Measurements from ENCODE around the gene CPN2. TPM values are rescaled to one million over a fixed set of nuclear protein-coding genes. Genes with fewer than 3 reads are reported as not detected.

Gene CPN2
- total and polyA plus RNA-seq, 2 donors (not counting 1 experiment from before 2014, with no cell fraction given) = not detected

GRCh38 chr3:194397757-194398312 is 46.7 kb upstream of the CPN2 start:
- DNase-seq (peak; percentile 36), ATAC-seq (ENCODE audit: low read depth) (peak; percentile 45)
- CTCF ChIA-PET = interaction anchor here (0.5 to 2.5 kb wide), 5 partner anchors 9 to 183 kb away, joined by 3 to 8 read pairs (median 3); no protein-coding TSS in a partner anchor
- Mint-ChIP-seq H3K27me3 (peaks cover 34% of the 10 kb centered on the region), H3K9me3 (ENCODE audit: insufficient read depth) (no peaks in the 10 kb centered on the region), H3K4me1 (peaks cover 36% of the 10 kb centered on the region), H3K4me3 (peak overlapping the region; percentile 87), H3K27ac (no peak overlapping the region)
- Histone ChIP-seq H3K36me3 (replicated peaks in 1 of 2; ENCODE audit: control extremely low read depth in 1 of 2, control insufficient read depth in 1 of 2, extremely low read depth in 1 of 2, insufficient read depth in 2 of 2, low read length in 1 of 2) (no peaks in the 10 kb centered on the region), H4K20me1 (ENCODE audit: control insufficient read depth, insufficient read depth, low read length, poor library complexity, severe bottlenecking) (no peaks in the 10 kb centered on the region), H3K79me2 (ENCODE audit: control insufficient read depth, insufficient read depth, low read length) (no peaks in the 10 kb centered on the region), H3K27ac (ENCODE audit: low read length in 2 of 2) (no peak overlapping the region), H3K4me3 (ENCODE audit: control extremely low read depth in 1 of 5, extremely low read depth in 1 of 5, insufficient read depth in 1 of 5, low read depth in 2 of 5, low read length in 4 of 5) (peak overlapping the region; percentile 28 to 54 (median 39)), H2AFZ (ENCODE audit: insufficient read depth, low read depth, low read length, poor library complexity, severe bottlenecking) (peak overlapping the region; percentile 58), H3K4me1 (ENCODE audit: control insufficient read depth in 2 of 2, insufficient read depth in 2 of 2, low read length in 2 of 2) (peaks cover 27 to 32% of the 10 kb centered on the region in 2 donors), H3K27me3 (replicated peaks in 1 of 4; ENCODE audit: control extremely low read depth in 1 of 4, control insufficient read depth in 3 of 4, insufficient read depth in 4 of 4, low read length in 3 of 4) (peaks cover 0 to 36% (median 10%) of the 10 kb centered on the region in 4 experiments), H3K9me3 (ENCODE audit: control extremely low read depth in 1 of 3, control insufficient read depth in 2 of 3, insufficient read depth in 1 of 3, low read length in 2 of 3) (no peaks in the 10 kb centered on the region), H3K9ac (ENCODE audit: low read length) (peak overlapping the region; percentile 60), H3K4me2 (replicated peaks; ENCODE audit: low read depth, low read length, poor library complexity, severe bottlenecking) (peak overlapping the region; percentile 85)
- intact Hi-C loops (cut with micrococcal nuclease) = no loop called here
- 1% methylated on average over 38 of the region's 38 CpGs for WGBS (ENCODE audit: insufficient coverage)
- POLR2A ChIA-PET = no interaction called here
- no peak for TF ChIP-seq EZH2 (IDR thresholded peaks at IDR 0.05; ENCODE audit: borderline replicate concordance, insufficient read depth, low read depth, low read length, poor library complexity, severe bottlenecking)
- no peak for TF ChIP-seq CTCF (IDR thresholded peaks at IDR 0.05)
